Activated CD4-positive, alpha-beta T cell treated with anti-CD3 and anti-CD28 coated beads, Interleukin-2, amount 50 U/mL, for 24 hours (primary cell): Measurements from ENCODE around the gene ZNF280A.
A peak's percentile ranks its signal among the peaks of the same experiment; 100 is the strongest.

Experiments
- DNase-seq, 2 donors: peaks; one replicate each; pipeline ENCODE4 v3.0.0-alpha.2; 2020; ENCODE audit warnings: low read depth in 1 of 2, low spot score in 1 of 2

The ZNF280A gene, protein sequence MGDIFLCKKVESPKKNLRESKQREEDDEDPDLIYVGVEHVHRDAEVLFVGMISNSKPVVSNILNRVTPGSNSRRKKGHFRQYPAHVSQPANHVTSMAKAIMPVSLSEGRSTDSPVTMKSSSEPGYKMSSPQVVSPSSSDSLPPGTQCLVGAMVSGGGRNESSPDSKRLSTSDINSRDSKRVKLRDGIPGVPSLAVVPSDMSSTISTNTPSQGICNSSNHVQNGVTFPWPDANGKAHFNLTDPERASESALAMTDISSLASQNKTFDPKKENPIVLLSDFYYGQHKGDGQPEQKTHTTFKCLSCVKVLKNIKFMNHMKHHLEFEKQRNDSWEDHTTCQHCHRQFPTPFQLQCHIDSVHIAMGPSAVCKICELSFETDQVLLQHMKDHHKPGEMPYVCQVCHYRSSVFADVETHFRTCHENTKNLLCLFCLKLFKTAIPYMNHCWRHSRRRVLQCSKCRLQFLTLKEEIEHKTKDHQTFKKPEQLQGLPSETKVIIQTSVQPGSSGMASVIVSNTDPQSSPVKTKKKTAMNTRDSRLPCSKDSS

DNA sequence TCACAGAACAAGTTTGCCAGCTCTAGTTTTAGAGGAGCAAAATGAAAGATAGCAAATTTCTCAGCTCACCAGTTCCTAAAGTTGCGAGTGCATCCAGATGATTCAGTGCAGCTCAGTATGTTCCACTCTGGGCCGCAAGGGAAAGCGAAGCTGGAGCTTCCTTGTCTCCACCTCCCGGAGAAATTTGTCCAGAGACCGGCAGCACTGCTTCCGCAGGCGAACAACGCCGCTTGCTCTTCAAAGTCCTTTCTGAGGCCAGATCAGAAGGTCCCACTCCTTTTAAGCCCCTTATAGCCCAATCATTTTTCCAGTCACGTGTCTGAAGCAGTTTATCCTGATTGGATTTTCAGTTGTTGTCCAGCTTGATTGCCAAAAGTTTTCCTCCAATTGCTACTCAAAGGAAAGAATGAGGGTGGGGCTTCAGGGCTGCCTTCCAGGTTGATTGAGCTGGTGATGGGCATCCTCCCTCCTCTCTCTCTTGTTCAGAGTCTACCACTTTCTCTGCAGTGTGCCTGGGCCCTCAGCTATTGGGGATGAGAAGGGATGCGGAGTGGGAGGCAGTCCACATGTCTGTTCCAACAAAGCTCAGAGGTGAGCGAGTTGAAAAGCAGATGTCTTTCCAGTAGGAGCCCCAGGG, at the start of gene ZNF280A:
Gene ZNF280A, minus strand, starts transcription at position 251 of the 637 bp plus-strand sequence. CDS start 4,640 bp downstream, outside the sequence.
- no peak for DNase-seq

DNA sequence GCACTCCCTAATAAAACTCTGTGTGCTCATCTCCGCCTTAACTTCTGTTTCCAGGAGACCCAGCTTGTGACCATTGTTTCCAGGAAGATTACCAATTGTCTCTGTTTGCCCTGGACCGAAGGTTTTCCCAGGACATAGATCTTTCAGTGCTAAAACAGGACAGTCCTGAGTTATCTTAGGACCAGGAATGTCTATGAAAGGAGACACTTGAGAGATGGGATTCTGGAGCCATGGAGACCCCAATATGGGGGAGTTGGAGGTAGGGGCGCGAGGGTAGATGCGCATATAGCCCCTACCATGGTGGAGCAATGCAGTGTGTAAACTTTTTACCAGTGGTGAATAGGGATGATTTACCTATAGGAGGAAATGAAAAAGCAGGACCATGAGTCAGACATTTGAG, 49.1 kb upstream of the ZNF280A start:
- DNase-seq, result no peak

DNA sequence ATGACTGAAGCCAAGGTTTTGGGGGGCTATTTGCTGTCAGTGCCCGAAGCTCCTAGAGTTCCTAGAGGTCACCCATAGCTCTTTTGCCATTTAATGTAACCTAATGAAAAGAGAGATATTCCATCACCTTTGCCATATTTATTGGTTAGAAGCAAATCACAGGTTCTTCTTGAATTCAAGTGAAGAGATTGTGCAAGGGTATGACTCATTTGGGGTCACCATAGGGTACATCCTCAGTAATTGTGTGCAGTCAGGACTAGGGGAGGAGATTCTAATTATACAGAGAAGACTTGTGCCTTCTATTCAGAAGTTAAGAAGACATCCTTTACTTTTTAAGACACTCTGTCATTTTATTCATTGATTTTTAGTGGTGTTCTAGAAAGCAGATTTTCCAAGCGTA, 45.9 kb upstream of the ZNF280A start:
- no peak for DNase-seq

DNA sequence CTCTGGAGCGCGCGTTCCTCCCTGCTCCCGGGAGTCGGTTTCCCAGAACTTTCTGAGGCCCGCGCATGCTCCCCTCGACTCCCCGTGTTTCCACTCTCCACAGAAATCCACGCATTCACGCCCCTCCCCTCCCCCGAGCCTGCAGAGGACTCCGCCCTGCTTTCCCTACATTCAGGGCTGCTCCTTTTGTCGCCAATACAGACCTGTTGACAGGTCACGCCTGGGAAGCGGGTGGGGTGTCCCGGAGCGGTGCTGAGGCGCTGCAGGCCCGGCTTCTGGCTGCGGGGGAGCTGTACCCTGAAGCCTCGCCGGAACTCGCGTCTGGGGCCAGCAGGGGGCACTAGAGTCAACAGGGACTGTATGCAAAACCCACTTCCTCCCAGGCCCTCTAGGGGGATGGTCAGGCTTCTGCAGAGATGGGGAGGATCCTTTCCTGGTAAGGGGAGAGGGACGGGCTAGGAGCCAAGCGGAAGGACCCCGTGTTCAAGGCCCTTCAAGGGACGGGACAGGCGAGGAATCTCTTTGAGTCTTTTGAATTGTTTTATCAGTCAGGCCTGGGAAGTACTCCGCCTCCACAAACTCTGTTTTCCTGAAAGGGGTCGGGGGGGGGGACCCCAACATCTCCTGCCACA, 39.0 kb upstream of the ZNF280A start, which contains the start of gene PRAME:
Gene PRAME, minus strand, starts transcription at position 294 of the 632 bp plus-strand sequence. CDS start 2,433 bp downstream, outside the sequence.
- peak; percentile 51 to 68 for DNase-seq

DNA sequence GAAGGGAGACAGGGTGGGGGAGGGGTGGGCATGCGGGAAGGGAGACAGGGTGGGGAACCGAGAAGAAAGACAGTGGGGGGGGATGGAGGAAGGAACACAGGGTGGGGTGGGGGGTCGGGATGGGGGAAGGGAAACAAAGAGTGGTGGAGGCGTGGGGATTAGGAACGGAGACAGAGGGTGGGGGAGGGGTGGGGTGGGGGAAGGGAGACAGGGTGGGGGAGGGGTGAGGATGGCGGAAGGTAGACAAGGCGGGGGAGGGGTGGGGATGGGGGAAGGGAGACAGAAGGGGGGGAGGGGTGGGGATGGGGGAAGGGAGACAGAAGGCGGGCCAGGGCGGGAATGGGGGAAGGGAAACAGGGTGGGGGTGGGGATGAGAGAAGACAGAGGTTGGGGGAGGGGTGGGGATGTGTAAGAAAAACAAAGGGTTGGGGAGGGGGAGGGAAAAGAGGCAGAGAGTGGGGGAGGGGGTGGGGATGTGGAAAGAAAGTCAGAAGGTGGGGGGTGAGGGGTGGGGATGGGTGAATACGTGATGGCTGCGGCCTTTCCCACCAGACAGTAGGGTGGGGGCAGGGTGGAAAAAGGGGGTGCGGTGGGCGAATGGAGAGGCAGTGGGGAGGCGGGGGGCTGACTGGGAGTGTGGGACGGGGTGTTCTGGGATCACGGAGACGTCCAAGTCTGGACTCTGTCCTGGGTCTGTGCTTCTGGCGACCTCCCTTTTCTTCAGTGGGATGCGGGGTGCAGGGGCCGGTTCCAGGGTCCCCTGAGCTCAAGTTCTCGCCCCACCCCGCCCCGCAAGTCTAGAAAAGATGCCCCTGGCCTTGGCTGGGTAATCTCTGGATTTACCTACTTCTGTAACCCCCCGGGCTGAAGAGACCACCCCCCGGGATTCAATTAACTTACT, 38.3 kb upstream of the ZNF280A start:
- no peak for DNase-seq

DNA sequence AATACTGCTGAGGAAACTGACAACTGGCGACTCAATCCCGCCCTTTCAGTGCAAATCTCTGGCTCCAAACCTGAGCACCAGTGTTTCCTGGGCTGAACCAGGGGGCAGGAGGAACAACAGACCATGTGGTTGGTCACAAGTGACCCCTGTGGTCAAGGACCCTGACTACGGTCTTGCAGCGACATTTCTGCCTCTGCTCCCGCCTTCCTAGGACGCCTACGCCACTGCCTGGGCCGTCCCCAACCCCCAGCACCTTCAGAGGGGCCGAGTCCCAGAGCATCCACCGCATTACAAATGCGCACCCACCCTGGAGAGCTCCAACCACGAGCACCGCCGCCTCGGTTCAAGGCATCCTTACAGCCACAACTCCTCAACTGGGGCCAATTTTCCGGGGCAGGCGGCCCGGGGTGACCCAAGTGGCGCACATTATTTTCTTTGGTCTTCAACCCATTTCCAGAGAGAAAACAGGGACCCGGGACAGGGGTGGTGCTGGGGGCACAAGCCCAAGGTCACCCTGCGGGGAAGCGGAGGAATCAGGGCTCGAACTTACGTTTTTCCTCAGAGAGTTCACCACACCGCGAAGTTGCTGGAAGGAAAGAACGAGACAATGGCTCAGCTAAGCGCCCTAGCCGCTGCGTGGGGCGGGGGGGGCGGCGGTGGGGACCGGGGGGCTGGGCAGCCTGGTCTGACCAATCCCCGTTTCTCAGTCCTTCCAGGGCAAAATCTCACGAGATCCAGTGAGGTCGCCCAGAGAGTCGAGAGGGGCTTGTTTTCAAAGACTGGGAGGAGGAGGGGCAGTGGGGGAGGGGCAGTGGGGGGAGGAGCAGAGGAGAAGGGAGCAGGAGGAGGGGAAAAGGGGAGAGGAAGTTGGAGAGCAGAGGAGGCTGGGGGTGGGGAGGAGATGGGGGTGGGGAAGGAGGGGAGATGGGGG, 37.2 kb upstream of the ZNF280A start:
- no peak for DNase-seq

DNA sequence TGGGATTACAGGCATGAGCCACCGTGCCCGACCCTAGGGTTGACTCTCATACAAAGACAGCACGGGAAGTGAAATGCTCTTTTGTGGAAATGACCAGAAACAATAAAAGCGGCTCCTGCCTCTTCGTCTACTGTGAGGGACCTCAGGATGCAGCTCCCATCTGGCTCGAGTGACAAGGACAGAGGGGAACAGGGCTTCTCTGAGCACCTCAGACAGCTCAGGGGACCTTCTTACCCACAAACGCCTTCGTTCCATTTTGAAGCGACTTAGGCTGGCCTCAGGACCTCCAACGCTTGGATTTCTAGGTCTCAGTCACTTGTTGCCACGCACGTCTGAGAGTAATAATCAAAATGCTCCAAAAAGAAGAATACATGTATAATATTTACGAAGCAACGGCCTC, 36.5 kb upstream of the ZNF280A start:
- no peak for DNase-seq

DNA sequence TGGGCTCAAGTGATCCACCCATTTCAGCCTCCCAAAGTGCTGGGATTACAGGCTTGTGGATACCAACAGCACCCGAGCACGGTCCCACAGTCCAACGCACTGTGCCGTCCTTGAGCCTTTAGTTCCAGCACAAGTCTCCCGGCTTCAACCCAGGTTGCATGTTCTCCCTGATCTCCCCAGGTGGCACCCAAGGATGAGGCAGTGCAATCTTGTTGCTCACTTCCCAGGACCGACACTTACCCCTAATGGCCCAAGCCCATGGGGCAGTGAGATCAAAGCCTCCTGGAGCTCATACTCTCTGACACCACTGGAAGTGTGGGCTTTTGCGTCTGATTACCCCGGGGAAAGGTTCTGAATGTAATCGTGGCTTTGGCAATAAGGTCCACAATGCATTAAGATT, 35.5 kb upstream of the ZNF280A start:
- DNase-seq, result no peak

DNA sequence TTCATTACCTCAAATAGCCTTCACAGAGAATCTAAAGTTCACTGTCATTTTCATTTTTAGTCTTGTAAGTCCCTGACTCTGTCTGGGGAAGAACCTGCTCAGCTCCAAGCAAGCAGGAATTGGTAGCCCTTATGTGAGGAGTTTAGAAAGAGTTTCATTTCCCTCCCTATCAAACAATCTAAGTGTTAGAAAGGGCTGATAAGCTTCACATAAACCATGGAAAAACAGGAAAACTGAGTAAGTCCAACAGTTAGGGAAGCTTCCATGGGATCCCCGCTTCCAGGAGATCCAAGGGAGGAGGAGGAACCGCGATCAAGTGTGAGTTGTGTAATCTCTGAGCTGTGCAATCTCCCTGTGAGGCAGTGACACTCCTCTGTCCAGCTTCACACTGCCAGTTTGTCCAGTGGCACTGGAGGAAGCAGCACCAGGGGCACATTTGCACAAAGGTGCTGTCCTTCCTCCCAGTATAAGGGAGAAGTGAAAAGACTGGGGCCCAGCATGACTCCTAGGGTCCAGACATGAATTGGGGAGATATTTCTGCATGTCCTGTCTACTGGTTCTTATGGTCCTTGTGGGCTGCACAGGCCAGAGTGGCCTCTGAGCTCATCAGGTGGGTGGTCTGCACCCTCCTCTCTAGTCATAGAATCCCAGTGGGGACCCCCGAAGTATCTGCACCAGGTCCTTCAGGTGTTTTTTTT, 34.7 kb upstream of the ZNF280A start:
- DNase-seq, result no peak

DNA sequence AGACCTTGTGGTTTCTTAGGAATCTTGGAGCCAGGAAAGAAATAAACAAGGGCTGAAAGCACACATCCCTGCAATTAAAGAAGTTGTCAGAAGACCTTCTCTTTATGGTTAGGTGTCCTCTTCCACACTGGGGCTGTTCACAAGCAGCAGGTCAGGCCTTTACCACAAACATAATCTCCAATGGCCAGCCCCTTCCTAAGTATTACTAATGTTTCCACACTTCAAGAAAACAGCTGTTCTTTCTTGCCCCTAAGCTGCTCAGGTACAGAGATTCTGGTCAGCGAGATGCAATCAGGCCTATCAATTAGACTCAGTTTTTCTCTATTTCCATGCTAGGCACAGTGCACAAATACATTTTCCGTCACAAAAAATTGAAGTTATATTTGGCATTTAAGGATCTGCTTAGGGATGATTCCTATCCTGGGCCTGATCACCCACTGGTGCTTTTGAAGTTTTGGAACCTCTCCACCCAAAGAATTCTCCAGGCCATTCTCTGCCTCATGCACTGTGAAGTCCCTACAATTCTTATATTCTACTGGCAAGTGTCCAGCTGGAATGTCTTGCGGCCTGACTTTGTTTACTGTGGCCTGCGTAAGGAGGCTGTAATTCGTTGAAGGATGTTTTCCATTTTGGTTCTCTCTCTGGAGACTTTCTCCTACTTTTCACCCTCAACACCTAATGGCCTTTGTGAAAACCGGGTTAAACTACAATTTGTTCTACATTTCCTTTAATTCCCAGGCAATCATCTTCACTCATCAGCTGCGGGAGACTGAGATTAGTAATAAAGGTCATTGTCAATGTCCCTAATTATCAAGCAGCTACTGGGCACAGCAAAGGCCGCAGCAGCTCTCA, 33.9 kb upstream of the ZNF280A start:
- no peak for DNase-seq

DNA sequence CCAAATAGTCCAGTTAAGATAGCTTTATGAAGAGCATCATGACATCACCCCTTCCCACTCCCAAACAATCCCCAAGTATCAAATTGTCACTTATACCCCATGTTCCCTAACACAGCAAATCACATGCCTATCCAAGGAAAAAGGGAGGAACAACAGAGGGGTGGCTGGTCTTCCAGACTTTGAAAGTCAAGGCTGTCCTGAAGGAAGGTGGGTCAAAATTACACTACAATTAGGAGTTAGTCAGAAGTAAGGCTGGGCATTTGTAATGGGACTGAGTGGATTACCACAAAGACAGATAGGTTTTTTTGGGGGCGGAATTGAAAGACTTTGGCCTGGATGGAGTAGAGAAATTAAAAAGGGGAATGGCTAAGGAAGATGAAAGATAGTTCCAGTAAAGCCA, 33.1 kb upstream of the ZNF280A start:
- DNase-seq, result no peak

DNA sequence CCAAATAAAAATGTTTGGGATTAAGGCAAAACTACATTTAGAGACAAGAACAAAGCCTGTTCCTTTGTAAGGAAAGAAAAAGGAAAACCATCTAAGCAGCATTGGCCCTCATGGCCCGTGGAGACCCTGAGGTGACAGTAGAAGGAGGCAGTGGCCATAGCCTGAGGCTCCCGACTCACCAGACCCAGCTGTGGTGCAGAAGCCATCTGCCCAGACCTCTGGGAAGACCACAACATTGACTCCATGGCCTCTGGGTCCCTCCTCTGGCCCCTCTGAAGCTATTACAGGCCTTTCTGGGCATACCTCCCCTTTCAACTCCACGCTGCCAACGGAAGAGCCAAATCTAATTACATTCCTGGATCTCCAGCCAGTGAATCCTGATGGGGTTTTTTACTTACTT, 32.6 kb upstream of the ZNF280A start:
- no peak for DNase-seq

DNA sequence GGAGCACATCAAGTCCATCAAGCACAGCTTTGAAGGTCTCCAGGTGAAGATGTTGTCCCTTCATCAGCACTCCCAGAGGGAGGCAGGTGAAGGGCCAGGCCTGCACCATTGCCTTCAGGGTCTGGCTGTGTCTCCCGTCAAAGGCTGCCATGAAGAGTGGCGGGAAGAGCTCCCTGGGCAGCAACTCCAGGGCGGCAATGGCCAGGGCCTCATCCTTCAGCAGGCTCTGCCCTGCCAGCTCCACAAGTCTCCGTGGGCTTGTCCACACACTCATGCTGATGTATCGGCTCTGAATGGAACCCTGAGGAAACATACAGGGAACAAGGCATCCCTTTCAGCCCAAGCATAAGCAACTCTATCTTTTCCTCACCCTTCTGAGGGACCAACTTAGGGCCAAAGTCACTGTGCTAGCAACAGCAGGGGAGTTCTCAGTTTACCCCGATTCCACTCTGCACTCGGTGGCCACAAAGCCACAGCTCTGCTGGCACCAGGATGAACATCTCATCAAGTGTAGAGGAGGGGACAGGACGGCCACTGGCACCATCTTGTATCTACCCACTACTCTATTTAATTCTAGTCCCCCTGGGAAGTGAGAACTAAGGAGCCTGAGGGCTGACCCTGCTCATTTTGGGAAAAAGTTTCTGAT, 30.8 kb upstream of the ZNF280A start:
- no peak for DNase-seq

DNA sequence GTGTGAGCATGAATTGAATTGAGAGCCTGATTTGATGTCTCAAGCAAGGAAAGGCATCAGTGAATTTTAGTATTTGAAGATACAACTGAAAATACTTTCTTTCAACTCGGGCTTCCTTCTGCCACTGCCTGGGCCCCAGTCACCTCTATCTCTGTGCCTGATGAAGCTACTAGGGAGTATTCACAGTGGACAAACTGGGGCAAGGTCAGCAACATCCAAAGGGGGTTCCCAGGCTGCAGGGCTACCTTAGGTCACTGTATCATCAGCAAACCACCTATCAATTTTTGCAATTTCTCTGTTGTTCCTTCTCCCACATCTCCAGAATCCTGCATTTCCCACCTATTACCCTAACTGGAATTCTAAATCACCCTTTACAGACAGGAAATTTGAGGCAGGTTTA, 28.8 kb upstream of the ZNF280A start:
- no peak for DNase-seq

DNA sequence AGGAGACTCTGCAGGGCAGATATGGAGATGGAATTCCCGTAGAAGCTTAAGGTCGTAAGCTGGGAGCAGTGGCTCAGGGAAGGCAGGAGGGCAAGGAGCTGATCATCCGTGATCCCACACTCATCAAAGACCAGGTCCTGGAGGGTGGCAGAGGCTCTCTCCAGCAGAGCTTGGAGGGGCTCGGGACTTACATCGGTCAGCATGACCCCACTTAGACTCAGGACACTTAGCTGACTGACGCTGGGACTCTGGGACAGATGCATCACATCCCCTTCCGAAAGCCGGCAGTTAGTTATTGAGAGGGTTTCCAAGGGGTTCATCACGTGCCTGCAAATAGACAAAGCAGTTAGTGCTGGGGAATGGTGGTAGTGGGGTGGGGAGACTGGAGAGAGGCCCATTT, 28.2 kb upstream of the ZNF280A start:
- no peak for DNase-seq

DNA sequence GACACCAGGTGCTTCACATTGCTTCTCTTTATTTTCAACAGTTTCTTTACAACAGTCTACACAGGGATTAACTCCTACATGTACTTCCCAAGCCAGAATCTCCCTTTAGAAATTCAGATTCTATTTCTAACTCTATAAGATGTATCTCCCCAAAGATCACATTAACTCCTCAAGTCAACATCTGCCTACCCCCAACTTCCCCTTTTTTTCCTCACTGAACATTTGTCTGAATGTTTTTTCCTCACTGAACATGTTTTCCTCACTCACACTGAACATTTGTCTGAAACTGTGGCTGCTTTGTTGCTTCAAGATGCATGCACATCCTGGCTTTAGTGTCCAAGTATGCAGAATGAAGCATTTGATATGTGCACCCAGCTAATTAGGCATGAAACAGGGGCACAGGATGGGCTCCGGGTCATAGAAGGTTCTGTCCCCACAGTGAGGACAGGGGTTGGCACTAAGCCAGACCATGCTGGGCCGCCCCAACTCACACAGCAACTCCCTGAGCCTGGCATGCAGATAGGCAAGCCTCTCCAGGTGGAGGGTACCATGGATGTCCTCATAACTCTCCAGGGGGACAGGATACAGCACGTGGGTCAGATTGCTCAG, 27.7 kb upstream of the ZNF280A start:
- no peak for DNase-seq

DNA sequence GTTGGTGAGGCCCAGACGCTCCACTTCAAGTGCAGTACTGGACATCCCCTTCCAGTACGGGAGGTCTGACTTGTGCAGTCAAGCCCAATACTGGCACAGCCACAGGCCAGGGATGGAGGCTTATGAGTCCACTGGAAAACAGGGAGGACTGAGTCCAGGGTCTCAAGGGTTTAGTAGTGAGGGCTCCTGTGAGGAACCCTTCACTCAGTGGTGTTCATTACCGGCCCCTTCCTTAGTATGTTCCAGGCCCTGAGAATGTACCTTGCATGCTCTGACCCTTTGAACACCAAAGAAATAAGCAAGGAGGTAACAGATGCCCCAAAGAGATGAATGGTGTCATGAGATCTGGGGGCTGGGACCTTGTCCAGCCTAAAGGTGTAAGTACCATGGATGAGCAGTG, 27.2 kb upstream of the ZNF280A start:
- DNase-seq, result no peak
